ENCODE results near the gene DDN. TPM values are rescaled to one million over a fixed set of nuclear protein-coding genes. Genes with fewer than 3 reads are reported as not detected.

Gene DDN
- total RNA-seq, 1 experiment from 2014 or later = 0.35 TPM

DNA sequence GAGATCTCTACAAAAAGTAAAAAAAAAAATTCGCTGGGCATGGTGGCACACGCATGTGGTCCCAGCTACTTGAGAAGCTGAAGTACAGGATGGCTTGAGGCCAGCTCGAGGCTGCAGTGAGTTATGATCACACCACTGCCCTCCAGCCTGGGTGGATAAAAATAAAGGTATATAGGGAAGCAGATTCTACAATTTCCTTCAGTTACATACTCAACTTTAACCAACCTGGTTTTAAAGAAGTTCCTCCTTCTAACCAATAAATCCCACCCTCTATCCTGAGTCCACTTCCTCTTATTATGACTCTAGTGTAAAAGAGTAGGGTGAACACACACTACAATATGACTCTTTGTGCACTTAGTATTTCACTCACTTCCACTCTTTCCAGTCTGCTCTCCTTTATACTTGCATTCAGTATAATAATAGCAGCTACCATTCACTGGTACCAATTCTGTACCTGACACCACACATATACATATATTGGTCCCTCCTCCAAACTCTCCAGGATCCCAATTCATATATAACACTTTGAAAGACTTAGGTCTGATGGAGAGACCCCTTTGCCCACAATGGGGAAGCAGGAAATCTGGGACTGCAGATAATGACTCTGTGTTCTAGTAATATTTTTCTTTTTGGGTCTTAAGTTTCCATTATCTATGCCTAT is 44.2 kb downstream of the DDN start:
- Histone ChIP-seq H3K27me3 (ENCODE audit: insufficient read depth, low read length) (no peaks in the 10 kb centered on the region), H3K79me1 (ENCODE audit: insufficient read depth, low read depth, low read length, poor library complexity, severe bottlenecking) (no peaks in the 10 kb centered on the region), H2BK20ac (ENCODE audit: low read depth, low read length, poor library complexity, severe bottlenecking) (no peak overlapping the region), H2BK5ac (ENCODE audit: insufficient read length, low read length) (no peak overlapping the region), H4K91ac (ENCODE audit: insufficient read length, low read depth, low read length) (no peak overlapping the region), H2AFZ (ENCODE audit: low read length) (no peak overlapping the region), H3K4me1 (ENCODE audit: insufficient read depth, low read length) (0 out of 2 replicates have a peak, but pooled peaks cover 2% of the 10 kb centered on the region), H2BK15ac (ENCODE audit: low read depth, low read length) (no peak overlapping the region), H3K27ac (ENCODE audit: insufficient read length, low read depth, low read length) (no peak overlapping the region), H3K4me2 (ENCODE audit: insufficient read depth, insufficient read length, low read length) (no peak overlapping the region), H3K23me2 (ENCODE audit: insufficient read length, low read depth, low read length, poor library complexity, severe bottlenecking) (peaks cover 9% of the 10 kb centered on the region), H3K79me2 (ENCODE audit: insufficient read depth, low read length) (peaks cover 37% of the 10 kb centered on the region; the same call in 1 of the 2 replicates), H3K56ac (ENCODE audit: insufficient read length, low read depth, low read length) (no peak overlapping the region), H4K20me1 (ENCODE audit: control insufficient read depth, insufficient read depth, insufficient read length) (no peaks in the 10 kb centered on the region), H4K5ac (ENCODE audit: insufficient read length, low read depth, low read length) (no peak overlapping the region), H3K9ac (ENCODE audit: extremely low read depth, insufficient read length, low read length) (no peak overlapping the region), H2BK12ac (ENCODE audit: insufficient read length, low read depth, low read length) (no peak overlapping the region), H3K23ac (ENCODE audit: insufficient read length, low read depth, low read length) (no peak overlapping the region), H2AK5ac (ENCODE audit: insufficient read length, low read length) (no peak overlapping the region), H4K8ac (replicated peaks; ENCODE audit: insufficient read length, low read depth, low read length) (no peak overlapping the region), H3T11ph (ENCODE audit: low read length) (no peak overlapping the region), H3K14ac (ENCODE audit: insufficient read depth, low read length) (no peak overlapping the region), H3K4ac (ENCODE audit: low read depth, low read length) (no peak overlapping the region), H2BK120ac (ENCODE audit: low read depth, low read length, poor library complexity, severe bottlenecking) (no peak overlapping the region), H3K9me3 (ENCODE audit: control insufficient read depth, low read depth, low read length) (no peaks in the 10 kb centered on the region), H3K18ac (ENCODE audit: insufficient read length, low read depth, low read length) (no peak overlapping the region)
- Mint-ChIP-seq H3K36me3 (ENCODE audit: insufficient read depth in 1 of 3, low read depth in 3 of 3) (peaks cover 8 to 52% (median 29%) of the 10 kb centered on the region in 3 experiments; a peak in 6 of 7 replicates), H3K4me1 (peaks cover 23 to 24% of the 10 kb centered on the region in 2 experiments), H3K9me3 (no peaks in the 10 kb centered on the region; a peak in 1 of 5 replicates), H3K27me3 (ENCODE audit: low read depth) (peaks cover 2% of the 10 kb centered on the region; the same call in 1 of the 2 replicates), H3K27ac (0 out of 7 replicates have a peak overlapping the region, but pooled peaks of 1 of the 3 experiments have one; percentile 31), H3K4me3 (peak overlapping the region; percentile 97 to 99; a peak in 3 of 5 replicates)
- DNase-seq = no peak
- no CpG with 5 or more reads among the region's 3 CpGs for WGBS (ENCODE audit: extremely low coverage, insufficient read length, low lambda C conversion rate)
- TF ChIP-seq, protein P1, sequence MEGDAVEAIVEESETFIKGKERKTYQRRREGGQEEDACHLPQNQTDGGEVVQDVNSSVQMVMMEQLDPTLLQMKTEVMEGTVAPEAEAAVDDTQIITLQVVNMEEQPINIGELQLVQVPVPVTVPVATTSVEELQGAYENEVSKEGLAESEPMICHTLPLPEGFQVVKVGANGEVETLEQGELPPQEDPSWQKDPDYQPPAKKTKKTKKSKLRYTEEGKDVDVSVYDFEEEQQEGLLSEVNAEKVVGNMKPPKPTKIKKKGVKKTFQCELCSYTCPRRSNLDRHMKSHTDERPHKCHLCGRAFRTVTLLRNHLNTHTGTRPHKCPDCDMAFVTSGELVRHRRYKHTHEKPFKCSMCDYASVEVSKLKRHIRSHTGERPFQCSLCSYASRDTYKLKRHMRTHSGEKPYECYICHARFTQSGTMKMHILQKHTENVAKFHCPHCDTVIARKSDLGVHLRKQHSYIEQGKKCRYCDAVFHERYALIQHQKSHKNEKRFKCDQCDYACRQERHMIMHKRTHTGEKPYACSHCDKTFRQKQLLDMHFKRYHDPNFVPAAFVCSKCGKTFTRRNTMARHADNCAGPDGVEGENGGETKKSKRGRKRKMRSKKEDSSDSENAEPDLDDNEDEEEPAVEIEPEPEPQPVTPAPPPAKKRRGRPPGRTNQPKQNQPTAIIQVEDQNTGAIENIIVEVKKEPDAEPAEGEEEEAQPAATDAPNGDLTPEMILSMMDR (conservative IDR thresholded peaks at IDR 0.05) = no peak
